HG02763 (cell line): ENCODE results near the gene PTPN18.
A peak's percentile ranks its signal among the peaks of the same experiment; 100 is the strongest.

Experiments
- ATAC-seq: cut with Tn5 transposase; IDR thresholded peaks from one replicate; pipeline ENCODE4 v1.9.1; 2021; ENCODE audit warnings: mild to moderate bottlenecking, moderate library complexity; ENCODE audit not compliant: unreplicated experiment

The PTPN18 gene

GRCh38 chr2:130363479-130363878 is 7.6 kb downstream of the PTPN18 start:
- no peak for ATAC-seq

- ATAC-seq: no peak
Observed at GRCh38 chr2:130365075-130365474, 9.2 kb downstream of the PTPN18 start.

GRCh38 chr2:130365963-130366362 is 10.1 kb downstream of the PTPN18 start:
- no peak for ATAC-seq

- no peak for ATAC-seq
Observed at GRCh38 chr2:130366720-130367119, 10.9 kb downstream of the PTPN18 start.

GRCh38 chr2:130368786-130369185 is 12.9 kb downstream of the PTPN18 start:
- no peak for ATAC-seq

GRCh38 chr2:130369311-130369964 is 13.6 kb downstream of the PTPN18 start:
- ATAC-seq: no peak

- no peak for ATAC-seq
Observed at GRCh38 chr2:130369965-130370341, 14.1 kb downstream of the PTPN18 start.

- no peak for ATAC-seq
Observed at GRCh38 chr2:130370490-130370889, 14.6 kb downstream of the PTPN18 start.

- peak; percentile 14 for ATAC-seq
Observed at GRCh38 chr2:130371723-130372054, 15.8 kb downstream of the PTPN18 start.

GRCh38 chr2:130372055-130372832 is 16.4 kb downstream of the PTPN18 start:
- ATAC-seq: peak; percentile 75

- ATAC-seq: no peak
Observed at GRCh38 chr2:130372833-130373807, 17.3 kb downstream of the PTPN18 start.

- ATAC-seq: no peak
Observed at GRCh38 chr2:130373808-130374365, 18.0 kb downstream of the PTPN18 start.

GRCh38 chr2:130374587-130375290 is 18.9 kb downstream of the PTPN18 start:
- ATAC-seq: no peak

- no peak for ATAC-seq
Observed at GRCh38 chr2:130375291-130376266, 19.7 kb downstream of the PTPN18 start.

GRCh38 chr2:130376433-130377293 is 20.8 kb downstream of the PTPN18 start:
- ATAC-seq: peak; percentile 53

- ATAC-seq: no peak
Observed at GRCh38 chr2:130377491-130377890, 21.6 kb downstream of the PTPN18 start.

GRCh38 chr2:130378206-130378897 is 22.5 kb downstream of the PTPN18 start:
- ATAC-seq: no peak

- no peak for ATAC-seq
Observed at GRCh38 chr2:130378898-130379214, 23.0 kb downstream of the PTPN18 start.
